Astrocyte (in vitro differentiated cells and primary cell): ENCODE results near the gene PGP. TPM values are rescaled to one million over a fixed set of nuclear protein-coding genes. Genes with fewer than 3 reads are reported as not detected.

Experiments used
- DNase-seq: peaks from one replicate; pipeline ENCODE4 v3.0.0-alpha.2; 2010; ENCODE audit warnings: low read depth
- FAIRE-seq: peaks from 2 replicates; lab custom pipeline; 2011; peaks lifted over from hg19 to GRCh38; lab: Jason Lieb, UNC
- H2AFZ ChIP-seq: 2 replicates; pipeline ENCODE4 v1.6.0; 2012; ENCODE audit warnings: low read depth, low read length, inconsistent platforms
- H3K27ac ChIP-seq: 2 replicates; pipeline ENCODE4 v1.5.1; 2011; ENCODE audit warnings: low read depth, low read length, inconsistent platforms
- H3K27me3 ChIP-seq: 2 replicates; pipeline ENCODE4 v1.6.0; 2011; ENCODE audit warnings: low read length, inconsistent platforms; ENCODE audit not compliant: insufficient read depth
- H3K36me3 ChIP-seq: 2 replicates; pipeline ENCODE4 v1.5.1; 2011; ENCODE audit warnings: low read length, inconsistent platforms; ENCODE audit not compliant: insufficient read depth
- H3K4me1 ChIP-seq: 2 replicates; pipeline ENCODE4 v1.5.1; 2011; ENCODE audit warnings: low read length, inconsistent platforms; ENCODE audit not compliant: insufficient read depth
- H3K4me2 ChIP-seq: 2 replicates; pipeline ENCODE4 v1.6.0; 2012; ENCODE audit warnings: low read length, inconsistent platforms
- H3K4me3 ChIP-seq: 2 replicates; pipeline ENCODE4 v1.5.1; 2011; ENCODE audit warnings: low read depth, mild to moderate bottlenecking, low read length, inconsistent platforms; ENCODE audit not compliant: insufficient read depth
- H3K79me2 ChIP-seq: 2 replicates; pipeline ENCODE4 v1.6.0; 2012; ENCODE audit warnings: mild to moderate bottlenecking, low read length, inconsistent platforms; ENCODE audit not compliant: insufficient read depth
- H3K9ac ChIP-seq: 2 replicates; pipeline ENCODE4 v1.6.0; 2012; ENCODE audit warnings: mild to moderate bottlenecking, low read length, inconsistent platforms
- H3K9me3 ChIP-seq: 2 replicates; pipeline ENCODE4 v1.5.1; 2012; ENCODE audit warnings: low read depth, mild to moderate bottlenecking, low read length, inconsistent platforms; ENCODE audit not compliant: insufficient read depth
- H4K20me1 ChIP-seq: 2 replicates; pipeline ENCODE4 v1.6.0; 2012; ENCODE audit warnings: low read length, inconsistent platforms; ENCODE audit not compliant: insufficient read depth
- H3K27ac Mint-ChIP-seq: one replicate; pipeline ENCODE4 v1.8.0; 2021; ENCODE audit warnings: mild to moderate bottlenecking, mixed read lengths; ENCODE audit not compliant: unreplicated experiment
- H3K27me3 Mint-ChIP-seq: one replicate; pipeline ENCODE4 v1.8.0; 2021; ENCODE audit warnings: low read depth, mixed read lengths; ENCODE audit not compliant: unreplicated experiment
- H3K36me3 Mint-ChIP-seq: one replicate; pipeline ENCODE4 v1.8.0; 2021; ENCODE audit warnings: low read depth, mixed read lengths; ENCODE audit not compliant: unreplicated experiment
- H3K4me1 Mint-ChIP-seq: one replicate; pipeline ENCODE4 v1.8.0; 2021; ENCODE audit warnings: low read depth, mixed read lengths; ENCODE audit not compliant: unreplicated experiment
- H3K4me3 Mint-ChIP-seq: one replicate; pipeline ENCODE4 v1.8.0; 2021; ENCODE audit warnings: mild to moderate bottlenecking, moderate library complexity, mixed read lengths; ENCODE audit not compliant: unreplicated experiment
- H3K9me3 Mint-ChIP-seq: one replicate; pipeline ENCODE4 v1.8.0; 2021; ENCODE audit warnings: mild to moderate bottlenecking, mixed read lengths; ENCODE audit not compliant: unreplicated experiment
- CTCF ChIP-seq: IDR thresholded peaks from 2 replicates; pipeline ENCODE4 v1.5.1; 2011; ENCODE audit warnings: low read depth, mild to moderate bottlenecking, inconsistent platforms, low read length, moderate library complexity; ENCODE audit not compliant: insufficient read depth
- EZH2 ChIP-seq: IDR thresholded peaks from 2 replicates; pipeline ENCODE4 v1.6.1; 2012; ENCODE audit warnings: mild to moderate bottlenecking, low read length, inconsistent platforms; ENCODE audit not compliant: insufficient read depth
- total RNA-seq: library from RNA; stranded (reverse); gene quantifications from 2 replicates; pipeline ENCODE4 v1.2.1, GENCODE V29; 2021

PGP gene
- total RNA-seq, 1 donor from 2014 or later, result 21.1 TPM

GRCh38 chr16:2250652-2251295, 36.1 kb upstream of the PGP start:
- no peak for FAIRE-seq
- Histone ChIP-seq H3K4me1 (peaks cover 7% of the 10 kb centered on the region), H3K27ac (peak overlapping the region; percentile 50), H3K9ac (peak overlapping the region; percentile 85), H3K4me3 (peak overlapping the region; percentile 72), H3K36me3 (peaks cover 27% of the 10 kb centered on the region), H3K9me3 (no peaks in the 10 kb centered on the region), H3K79me2 (peaks cover under 1% of the 10 kb centered on the region), H4K20me1 (peaks cover 36% of the 10 kb centered on the region), H3K4me2 (peak overlapping the region; percentile 89), H2AFZ (no peak overlapping the region), H3K27me3 (no peaks in the 10 kb centered on the region)
- DNase-seq, result no peak
- no peaks in the 10 kb centered on the region for H3K27me3 Mint-ChIP-seq
- H3K36me3 Mint-ChIP-seq, result peaks cover 10% of the 10 kb centered on the region
- peak overlapping the region; percentile 89 for H3K27ac Mint-ChIP-seq
- peaks cover 9% of the 10 kb centered on the region for H3K4me1 Mint-ChIP-seq
- H3K9me3 Mint-ChIP-seq, result no peaks in the 10 kb centered on the region
- TF ChIP-seq CTCF, result no peak
- no peak for TF ChIP-seq EZH2
- H3K4me3 Mint-ChIP-seq, result peak overlapping the region; percentile 92

GRCh38 chr16:2246301-2246885, 31.8 kb upstream of the PGP start:
- Mint-ChIP-seq H3K27me3 (no peaks in the 10 kb centered on the region), H3K27ac (no peak overlapping the region), H3K9me3 (no peaks in the 10 kb centered on the region), H3K4me3 (no peak overlapping the region), H3K4me1 (no peaks in the 10 kb centered on the region), H3K36me3 (peaks cover 8% of the 10 kb centered on the region)
- FAIRE-seq (no peak), DNase-seq (no peak)
- H3K4me1 ChIP-seq, result no peaks in the 10 kb centered on the region
- TF ChIP-seq EZH2 (no peak), CTCF (no peak)
- no peak overlapping the region for H3K4me2 ChIP-seq
- peaks cover 22% of the 10 kb centered on the region for H4K20me1 ChIP-seq
- H3K9me3 ChIP-seq, result no peaks in the 10 kb centered on the region
- no peak overlapping the region for H3K27ac ChIP-seq
- H3K36me3 ChIP-seq, result peaks cover 10% of the 10 kb centered on the region
- H3K9ac ChIP-seq, result no peak overlapping the region
- no peak overlapping the region for H2AFZ ChIP-seq
- H3K27me3 ChIP-seq, result no peaks in the 10 kb centered on the region
- H3K79me2 ChIP-seq, result no peaks in the 10 kb centered on the region
- no peak overlapping the region for H3K4me3 ChIP-seq
